Measurements from ENCODE around the gene MED13L. TPM values are rescaled to one million over a fixed set of nuclear protein-coding genes. Genes with fewer than 3 reads are reported as not detected.

The MED13L gene
- total RNA-seq, 1 experiment from 2014 or later, result 94.1 TPM

- H3K4me3 ChIP-seq (ENCODE audit: low read depth, low read length, poor library complexity, severe bottlenecking), result no peak overlapping the region
- TF ChIP-seq CTCF (conservative IDR thresholded peaks at IDR 0.05; ENCODE audit: low read depth, low read length), result no peak
- no peak for TF ChIP-seq EZH2 (IDR thresholded peaks at IDR 0.05; ENCODE audit: borderline replicate concordance, low read depth, low read length, poor library complexity, severe bottlenecking)
- H3K36me3 ChIP-seq (ENCODE audit: insufficient read depth, low read length, poor library complexity, severe bottlenecking), result no peaks in the 10 kb centered on the region
- peaks cover 23% of the 10 kb centered on the region for H3K4me1 ChIP-seq (ENCODE audit: insufficient read depth, low read length, poor library complexity, severe bottlenecking)
- POLR2A ChIA-PET (ENCODE audit: low non-redundant PET), result no interaction called here
- H3K27ac ChIP-seq (ENCODE audit: low read depth, low read length, poor library complexity, severe bottlenecking), result no peak overlapping the region
- H3K9me3 ChIP-seq (ENCODE audit: low read depth, low read length, poor library complexity, severe bottlenecking), result no peaks in the 10 kb centered on the region
- intact Hi-C loops (cut with micrococcal nuclease; ENCODE audit: unreplicated experiment), result no loop called here
- no TSS peak for BruUV-seq (replicated peaks)
- no peaks in the 10 kb centered on the region for H3K27me3 ChIP-seq (replicated peaks; ENCODE audit: insufficient read depth, low read depth, low read length, poor library complexity)
- no peak for DNase-seq (ENCODE audit: low spot score)
- CTCF ChIA-PET, result no interaction called here
Observed at GRCh38 chr12:116089080-116089479, 188.4 kb downstream of the MED13L start.

- BruUV-seq (replicated peaks), result no TSS peak
- Histone ChIP-seq H3K36me3 (ENCODE audit: insufficient read depth, low read length, poor library complexity, severe bottlenecking) (no peaks in the 10 kb centered on the region), H3K9me3 (ENCODE audit: low read depth, low read length, poor library complexity, severe bottlenecking) (no peaks in the 10 kb centered on the region), H3K27me3 (replicated peaks; ENCODE audit: insufficient read depth, low read depth, low read length, poor library complexity) (no peaks in the 10 kb centered on the region), H3K4me3 (ENCODE audit: low read depth, low read length, poor library complexity, severe bottlenecking) (no peak overlapping the region), H3K27ac (ENCODE audit: low read depth, low read length, poor library complexity, severe bottlenecking) (no peak overlapping the region), H3K4me1 (ENCODE audit: insufficient read depth, low read length, poor library complexity, severe bottlenecking) (peaks cover 17% of the 10 kb centered on the region)
- TF ChIP-seq EZH2 (IDR thresholded peaks at IDR 0.05; ENCODE audit: borderline replicate concordance, low read depth, low read length, poor library complexity, severe bottlenecking) (no peak), CTCF (conservative IDR thresholded peaks at IDR 0.05; ENCODE audit: low read depth, low read length) (no peak)
- CTCF ChIA-PET, result no interaction called here
- no peak for DNase-seq (ENCODE audit: low spot score)
- intact Hi-C loops (cut with micrococcal nuclease; ENCODE audit: unreplicated experiment), result no loop called here
- POLR2A ChIA-PET (ENCODE audit: low non-redundant PET), result no interaction called here
Observed at GRCh38 chr12:116087962-116088361, 189.5 kb downstream of the MED13L start.

- Histone ChIP-seq H3K4me1 (ENCODE audit: insufficient read depth, low read length, poor library complexity, severe bottlenecking) (peaks cover 17% of the 10 kb centered on the region), H3K27ac (ENCODE audit: low read depth, low read length, poor library complexity, severe bottlenecking) (no peak overlapping the region), H3K9me3 (ENCODE audit: low read depth, low read length, poor library complexity, severe bottlenecking) (no peaks in the 10 kb centered on the region), H3K36me3 (ENCODE audit: insufficient read depth, low read length, poor library complexity, severe bottlenecking) (no peaks in the 10 kb centered on the region), H3K4me3 (ENCODE audit: low read depth, low read length, poor library complexity, severe bottlenecking) (no peak overlapping the region), H3K27me3 (replicated peaks; ENCODE audit: insufficient read depth, low read depth, low read length, poor library complexity) (no peaks in the 10 kb centered on the region)
- no TSS peak for BruUV-seq (replicated peaks)
- intact Hi-C loops (cut with micrococcal nuclease; ENCODE audit: unreplicated experiment), result no loop called here
- ChIA-PET CTCF (no interaction called here), POLR2A (ENCODE audit: low non-redundant PET) (no interaction called here)
- no peak for DNase-seq (ENCODE audit: low spot score)
- no peak for TF ChIP-seq EZH2 (IDR thresholded peaks at IDR 0.05; ENCODE audit: borderline replicate concordance, low read depth, low read length, poor library complexity, severe bottlenecking)
- TF ChIP-seq CTCF (conservative IDR thresholded peaks at IDR 0.05; ENCODE audit: low read depth, low read length), result no peak
Observed at GRCh38 chr12:116087399-116087798, 190.1 kb downstream of the MED13L start.

Measured in A673 (cell line).